ENCODE results near the gene PON2.

PON2 gene

DNA sequence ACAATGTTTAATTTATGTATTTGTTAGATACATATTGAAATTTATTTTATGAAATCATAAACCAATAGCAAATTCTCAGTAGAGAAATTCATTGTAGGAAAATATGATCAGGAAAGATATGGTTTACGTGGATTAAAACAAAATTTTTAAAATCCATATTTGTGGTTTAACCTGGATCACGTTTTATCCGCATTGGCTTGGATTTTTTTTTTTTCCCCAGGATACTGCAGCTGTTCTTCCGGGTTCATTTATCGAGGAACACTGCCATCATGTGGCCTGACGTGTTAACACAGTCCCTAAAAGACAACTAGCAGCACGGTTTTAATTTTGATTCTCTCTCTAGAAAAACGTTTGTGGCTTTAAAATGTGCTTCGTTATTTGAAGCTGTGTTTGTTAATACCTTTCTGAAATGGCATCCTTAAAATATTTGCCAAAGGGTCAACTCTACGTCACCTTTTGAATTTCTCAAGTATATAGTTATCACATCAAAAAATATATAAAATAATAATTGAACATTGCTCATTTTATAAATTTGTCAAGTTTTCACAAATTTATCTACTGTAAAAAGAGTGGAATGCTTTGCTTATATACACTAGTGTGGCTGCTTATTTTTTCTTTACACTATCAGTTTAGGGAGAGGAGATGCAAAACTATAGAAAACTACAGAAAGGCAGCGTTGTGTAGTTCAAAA lies 42.2 kb upstream of the PON2 start:
- TF ChIP-seq, protein P1, sequence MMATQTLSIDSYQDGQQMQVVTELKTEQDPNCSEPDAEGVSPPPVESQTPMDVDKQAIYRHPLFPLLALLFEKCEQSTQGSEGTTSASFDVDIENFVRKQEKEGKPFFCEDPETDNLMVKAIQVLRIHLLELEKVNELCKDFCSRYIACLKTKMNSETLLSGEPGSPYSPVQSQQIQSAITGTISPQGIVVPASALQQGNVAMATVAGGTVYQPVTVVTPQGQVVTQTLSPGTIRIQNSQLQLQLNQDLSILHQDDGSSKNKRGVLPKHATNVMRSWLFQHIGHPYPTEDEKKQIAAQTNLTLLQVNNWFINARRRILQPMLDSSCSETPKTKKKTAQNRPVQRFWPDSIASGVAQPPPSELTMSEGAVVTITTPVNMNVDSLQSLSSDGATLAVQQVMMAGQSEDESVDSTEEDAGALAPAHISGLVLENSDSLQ (IDR thresholded peaks at IDR 0.05): no peak
- TF ChIP-seq BHLHE40 (IDR thresholded peaks at IDR 0.05; ENCODE audit: borderline replicate concordance) (no peak), SP1 (IDR thresholded peaks at IDR 0.05) (no peak), NFRKB (IDR thresholded peaks at IDR 0.05) (no peak), CTBP1 (IDR thresholded peaks at IDR 0.05; ENCODE audit: borderline replicate concordance) (no peak), ZNF384 (IDR thresholded peaks at IDR 0.05) (peak; percentile 96), SUZ12 (IDR thresholded peaks at IDR 0.05) (no peak), ELF4 (IDR thresholded peaks at IDR 0.05) (0 out of 2 replicates have a peak, but pooled peaks have one; percentile 20), ARNT (IDR thresholded peaks at IDR 0.05) (no peak), TARDBP (IDR thresholded peaks at IDR 0.05) (no peak), FOXK2 (IDR thresholded peaks at IDR 0.05) (no peak), FOXA1 (IDR thresholded peaks at IDR 0.05) (no peak), L3MBTL2 (conservative IDR thresholded peaks at IDR 0.05) (no peak), LEF1 (IDR thresholded peaks at IDR 0.05; ENCODE audit: borderline replicate concordance) (no peak)
- POLR2A ChIA-PET: no interaction called here
- CTCF ChIA-PET: interaction anchor here (0.5 to 1.5 kb wide), 7 partner anchors 8 to 1273 kb away, joined by 3 to 6 read pairs (median 3); partner anchors contain the start of gene ASB4
- peak; percentile 68 for DNase-seq (ENCODE audit: extremely low spot score)

DNA sequence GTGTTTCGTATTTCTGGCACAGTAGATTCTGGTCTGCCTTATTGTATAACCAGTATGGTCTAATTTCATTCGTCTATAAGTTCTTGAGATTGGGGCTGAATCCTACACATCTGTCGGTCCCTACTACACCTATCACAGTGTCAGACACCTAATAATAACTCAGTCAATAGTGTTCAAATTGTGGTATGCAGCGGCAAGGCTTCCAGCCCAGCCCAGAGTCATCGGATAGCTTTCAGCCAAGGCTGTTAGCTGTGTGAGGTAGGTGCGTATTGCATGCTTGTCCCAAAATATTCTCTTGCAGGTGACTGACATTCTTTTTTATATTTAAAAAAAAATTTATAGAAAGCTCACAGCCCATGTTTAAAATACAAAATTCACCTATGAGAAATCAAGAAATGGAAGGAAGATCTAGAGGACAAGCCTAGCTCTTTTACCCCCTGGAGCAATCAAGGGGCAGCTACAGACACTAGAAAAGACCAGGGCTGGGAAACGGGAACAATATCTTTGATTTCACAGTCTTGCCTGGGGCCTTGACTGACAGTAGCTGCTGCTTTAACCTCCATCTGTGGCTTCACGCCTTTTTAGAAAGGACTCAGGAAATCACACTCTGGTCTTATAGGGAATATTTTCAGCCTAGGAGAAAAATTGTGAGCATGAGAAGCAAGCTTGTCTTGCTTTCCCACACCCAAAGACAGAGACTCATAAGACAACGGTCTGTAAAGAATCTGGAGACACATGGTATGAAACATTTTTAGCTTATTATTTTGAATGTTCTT lies 41.4 kb upstream of the PON2 start:
- ChIA-PET CTCF (interaction anchor here (0.5 to 1.5 kb wide), 7 partner anchors 9 to 1273 kb away, joined by 3 to 6 read pairs (median 3); partner anchors contain the start of gene ASB4), POLR2A (interaction anchor here (1.3 kb wide), 1 partner anchor 13 kb away, joined by 3 read pairs; no protein-coding TSS in a partner anchor)
- DNase-seq (ENCODE audit: extremely low spot score): no peak
- TF ChIP-seq CTBP1 (IDR thresholded peaks at IDR 0.05; ENCODE audit: borderline replicate concordance): no peak
- no peak for TF ChIP-seq ZNF384 (IDR thresholded peaks at IDR 0.05)
- no peak for TF ChIP-seq FOXM1 (IDR thresholded peaks at IDR 0.05; ENCODE audit: borderline replicate concordance)
- no peak for TF ChIP-seq L3MBTL2 (conservative IDR thresholded peaks at IDR 0.05)
- no peak for TF ChIP-seq HDGF (IDR thresholded peaks at IDR 0.05; ENCODE audit: borderline replicate concordance)
- no peak for TF ChIP-seq SP1 (IDR thresholded peaks at IDR 0.05)
- no peak for TF ChIP-seq ELF4 (IDR thresholded peaks at IDR 0.05)
- no peak for TF ChIP-seq LEF1 (IDR thresholded peaks at IDR 0.05; ENCODE audit: borderline replicate concordance)
- TF ChIP-seq NFRKB (IDR thresholded peaks at IDR 0.05): no peak
- TF ChIP-seq BHLHE40 (IDR thresholded peaks at IDR 0.05; ENCODE audit: borderline replicate concordance): no peak
- TF ChIP-seq ARNT (IDR thresholded peaks at IDR 0.05): no peak
- no peak for TF ChIP-seq FOXK2 (IDR thresholded peaks at IDR 0.05)
- TF ChIP-seq, protein P1 (IDR thresholded peaks at IDR 0.05): no peak
- no peak for TF ChIP-seq TARDBP (IDR thresholded peaks at IDR 0.05)
- no peak for TF ChIP-seq FOXA1 (IDR thresholded peaks at IDR 0.05)

DNA sequence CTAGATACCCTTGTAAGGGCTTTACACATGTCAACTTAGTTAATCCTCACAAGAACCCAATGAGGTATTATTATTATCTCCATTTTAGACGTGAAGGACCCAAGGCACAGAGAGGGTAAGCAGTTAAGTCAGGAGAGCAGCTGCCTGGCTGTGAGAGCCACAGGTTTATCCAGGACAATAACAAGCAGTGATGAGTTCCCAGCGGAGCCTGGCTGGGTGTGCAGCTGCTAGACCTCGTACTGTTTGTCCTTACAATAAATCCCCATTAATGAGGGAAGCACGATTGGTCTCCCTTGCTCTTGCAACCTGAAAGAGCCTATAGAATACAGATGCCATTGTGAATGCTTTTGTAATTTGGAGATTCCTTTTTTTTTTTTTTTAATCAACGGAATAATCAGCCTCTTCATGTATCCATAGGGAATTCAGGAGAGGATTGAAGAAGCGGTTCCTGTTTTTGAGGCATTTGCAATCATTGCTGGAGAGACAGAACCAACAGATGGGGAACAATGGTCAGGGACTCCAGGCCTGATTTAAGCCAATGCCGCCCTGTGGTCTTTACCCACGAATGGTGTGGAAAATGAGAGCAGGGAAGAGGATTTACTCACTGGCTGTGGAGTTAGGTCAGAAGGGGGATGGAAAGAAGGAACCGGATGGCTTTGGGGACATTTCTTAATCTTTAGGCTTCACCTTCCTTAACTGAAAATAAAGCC lies 38.6 kb upstream of the PON2 start:
- no peak for TF ChIP-seq FOXK2 (IDR thresholded peaks at IDR 0.05)
- TF ChIP-seq ARNT (IDR thresholded peaks at IDR 0.05): no peak
- TF ChIP-seq BHLHE40 (IDR thresholded peaks at IDR 0.05; ENCODE audit: borderline replicate concordance): no peak
- no peak for TF ChIP-seq TARDBP (IDR thresholded peaks at IDR 0.05)
- no peak for TF ChIP-seq FOXM1 (IDR thresholded peaks at IDR 0.05; ENCODE audit: borderline replicate concordance)
- POLR2A ChIA-PET: no interaction called here
- no peak for DNase-seq (ENCODE audit: extremely low spot score)
- CTCF ChIA-PET: no interaction called here

DNA sequence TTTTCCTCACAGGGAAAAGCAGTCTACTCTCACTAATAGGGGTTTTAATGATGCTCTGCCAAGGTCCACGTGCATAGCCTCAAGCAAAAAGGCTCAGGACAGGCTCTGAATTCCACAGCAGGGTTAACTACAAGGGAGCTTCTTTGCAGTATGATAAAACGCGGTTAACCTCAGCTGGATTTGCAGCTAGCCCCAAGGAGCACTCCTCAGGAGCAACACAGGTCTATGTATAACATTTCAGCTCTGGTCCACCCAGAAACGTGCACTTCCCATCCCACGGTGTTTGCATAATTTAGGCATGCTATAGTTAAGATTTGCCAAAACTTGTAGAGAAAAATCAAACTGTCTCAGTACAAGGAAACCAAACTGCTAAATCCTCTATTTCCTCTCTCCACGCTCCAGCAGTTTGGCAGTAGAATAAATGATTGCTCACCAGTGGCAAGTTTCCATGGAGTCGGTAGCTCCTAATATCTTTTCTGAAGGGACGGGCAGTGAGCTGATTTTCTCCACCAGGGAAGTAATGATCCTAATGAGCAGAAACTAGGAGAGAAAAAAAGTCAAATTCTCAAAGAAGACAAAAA lies 37.8 kb upstream of the PON2 start:
- TF ChIP-seq SUZ12 (IDR thresholded peaks at IDR 0.05): no peak
- TF ChIP-seq, protein P1 (IDR thresholded peaks at IDR 0.05): no peak
- no peak for TF ChIP-seq BHLHE40 (IDR thresholded peaks at IDR 0.05; ENCODE audit: borderline replicate concordance)
- TF ChIP-seq CTBP1 (IDR thresholded peaks at IDR 0.05; ENCODE audit: borderline replicate concordance): no peak
- no peak for TF ChIP-seq TARDBP (IDR thresholded peaks at IDR 0.05)
- no peak for TF ChIP-seq ZNF384 (IDR thresholded peaks at IDR 0.05)
- no peak for TF ChIP-seq FOXA1 (IDR thresholded peaks at IDR 0.05)
- TF ChIP-seq LEF1 (IDR thresholded peaks at IDR 0.05; ENCODE audit: borderline replicate concordance): no peak
- no peak for TF ChIP-seq HDGF (IDR thresholded peaks at IDR 0.05; ENCODE audit: borderline replicate concordance)
- DNase-seq (ENCODE audit: extremely low spot score): no peak
- ChIA-PET POLR2A (no interaction called here), CTCF (no interaction called here)

DNA sequence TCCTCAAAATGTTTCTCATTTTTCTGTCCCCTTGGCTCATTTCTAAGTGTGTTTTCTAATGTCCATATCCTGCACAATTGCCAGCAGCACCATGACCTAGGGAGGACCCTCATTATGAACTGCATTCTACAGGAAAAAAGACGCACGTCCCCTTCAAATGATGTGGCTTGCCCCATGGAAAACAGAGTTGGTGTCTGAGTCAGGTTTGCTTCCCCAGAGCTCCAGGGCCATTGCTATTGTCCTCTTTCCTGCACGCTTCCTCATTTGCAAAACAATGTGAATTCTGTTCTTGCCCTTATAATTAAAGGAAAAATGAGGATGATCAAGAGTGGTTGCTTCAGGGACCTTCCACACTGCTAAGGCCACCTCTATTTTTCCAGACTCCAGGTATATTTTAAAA lies 36.2 kb upstream of the PON2 start:
- no peak for TF ChIP-seq FOXM1 (IDR thresholded peaks at IDR 0.05; ENCODE audit: borderline replicate concordance)
- no peak for TF ChIP-seq L3MBTL2 (conservative IDR thresholded peaks at IDR 0.05)
- ChIA-PET POLR2A (no interaction called here), CTCF (no interaction called here)
- no peak for DNase-seq (ENCODE audit: extremely low spot score)

All from HEK293T (cell line).